SK-N-SH (cell line): ENCODE results near the gene TMEM50B. TPM values are rescaled to one million over a fixed set of nuclear protein-coding genes. Genes with fewer than 3 reads are reported as not detected.

Experiments used
- CTCF ChIA-PET: fragments of 300-600, 350-600 bp; formaldehyde crosslinking; extraction: SDS; loops from one replicate; lab custom pipeline; 2021; lab: Yijun Ruan, JAX
- POLR2A ChIA-PET: fragments of 350-600 bp; sonication (Branson Sonifier 250); formaldehyde crosslinking; extraction: SDS; loops from one replicate; lab custom pipeline; 2020; ENCODE audit warnings: antibody characterized with exemption, inconsistent platforms; lab: Yijun Ruan, JAX
- DNase-seq: peaks from one replicate; pipeline ENCODE4 v3.0.0; 2012
- H2AFZ ChIP-seq: fragments of 200-600 bp; sonication (generic); 2 replicates; pipeline ENCODE4 v1.8.1; 2016; ENCODE audit warnings: antibody characterized with exemption, mild to moderate bottlenecking, low read depth
- H3F3A ChIP-seq: fragments of 200-600 bp; sonication (generic); replicated peaks from 2 replicates; pipeline ENCODE3; 2016; ENCODE audit warnings: antibody characterized with exemption, mild to moderate bottlenecking; ENCODE audit not compliant: insufficient read depth
- H3K27ac ChIP-seq, 2 experiments: fragments of 200-500 bp in 1 of 2; fragments of 200-600 bp in 1 of 2; sonication (Bioruptor generic) in 1 of 2; sonication (generic), shearing (Covaris generic) in 1 of 2; 2 replicates each; pipeline versions ENCODE4 v1.5.1 to v1.6.1; 2014 to 2016; ENCODE audit warnings: low read depth in 2 of 2, inconsistent platforms in 1 of 2, low read length in 1 of 2, mild to moderate bottlenecking in 1 of 2, mixed read lengths in 1 of 2
- H3K27me3 ChIP-seq: fragments of 200-600 bp; sonication (generic), shearing (Covaris generic); 2 replicates; pipeline ENCODE4 v1.6.1; 2016; ENCODE audit warnings: mixed run types; ENCODE audit not compliant: insufficient read depth
- H3K36me3 ChIP-seq, 2 experiments: fragments of 200-500 bp in 1 of 2; fragments of 200-600 bp in 1 of 2; sonication (Bioruptor generic) in 1 of 2; sonication (generic) in 1 of 2; replicated peaks in 1 of 2; 2 replicates each; pipeline versions ENCODE3 to v1.5.1; 2014 to 2016; ENCODE audit warnings: low read length in 1 of 2, mild to moderate bottlenecking in 1 of 2; ENCODE audit not compliant: insufficient read depth in 2 of 2, control insufficient read depth in 1 of 2
- H3K4me1 ChIP-seq, 2 experiments: fragments of 200-500 bp in 1 of 2; fragments of 200-600 bp in 1 of 2; sonication (Bioruptor generic) in 1 of 2; sonication (generic), shearing (Covaris generic) in 1 of 2; 2 replicates each; pipeline versions ENCODE4 v1.5.1 to v1.6.1; 2014 to 2016; ENCODE audit warnings: low read depth in 1 of 2, low read length in 1 of 2, mixed run types in 1 of 2; ENCODE audit not compliant: insufficient read depth in 2 of 2, control insufficient read depth in 1 of 2
- H3K4me2 ChIP-seq: fragments of 200-600 bp; sonication (generic), shearing (Covaris generic); 2 replicates; pipeline ENCODE4 v1.6.1; 2017; ENCODE audit warnings: mixed run types
- H3K4me3 ChIP-seq, 2 experiments: fragments of 200-500 bp in 1 of 2; fragments of 200-600 bp in 1 of 2; sonication (Bioruptor generic) in 1 of 2; sonication (generic), shearing (Covaris generic) in 1 of 2; 2 replicates each; pipeline versions ENCODE4 v1.5.1 to v1.8.1; 2014 to 2016; ENCODE audit warnings: low read depth in 2 of 2, inconsistent platforms in 1 of 2, low read length in 1 of 2, mild to moderate bottlenecking in 1 of 2, mixed read lengths in 1 of 2, moderate library complexity in 1 of 2
- H3K79me2 ChIP-seq: fragments of 200-600 bp; sonication (generic); 2 replicates; pipeline ENCODE4 v1.8.1; 2017; ENCODE audit warnings: mild to moderate bottlenecking; ENCODE audit not compliant: insufficient read depth
- H3K9ac ChIP-seq: fragments of 200-600 bp; sonication (generic); 2 replicates; pipeline ENCODE4 v1.6.1; 2017; ENCODE audit warnings: mixed run types
- H3K9me2 ChIP-seq: fragments of 200-600 bp; sonication (generic); 2 replicates; pipeline ENCODE4 v1.6.1; 2017; ENCODE audit warnings: mixed run types
- H3K9me3 ChIP-seq: fragments of 200-600 bp; sonication (generic); 2 replicates; pipeline ENCODE4 v1.6.1; 2017; ENCODE audit warnings: mixed run types, mild to moderate bottlenecking, moderate library complexity
- H4K20me1 ChIP-seq: fragments of 200-600 bp; sonication (generic); 2 replicates; pipeline ENCODE4 v1.6.1; 2017; ENCODE audit warnings: mild to moderate bottlenecking, mixed run types; ENCODE audit not compliant: insufficient read depth
- CHD2 ChIP-seq: fragments of 150-350 bp; IDR thresholded peaks from 2 replicates; pipeline ENCODE4 v1.6.1; 2018; ENCODE audit warnings: low read length; ENCODE audit not compliant: partially characterized antibody
- CTCF ChIP-seq: fragments of 200-600 bp; sonication (generic); IDR thresholded peaks from 2 replicates; pipeline ENCODE4 v1.6.1; 2017; ENCODE audit warnings: antibody characterized with exemption, mild to moderate bottlenecking, moderate library complexity
- FOSL2 ChIP-seq: IDR thresholded peaks from 2 replicates; pipeline ENCODE4 v1.4.0; 2012; ENCODE audit warnings: low read depth, mild to moderate bottlenecking, moderate library complexity, borderline replicate concordance
- FOXM1 ChIP-seq: IDR thresholded peaks from 2 replicates; pipeline ENCODE4 v1.4.0; 2012; ENCODE audit warnings: low read depth, mild to moderate bottlenecking
- GATA2 ChIP-seq: sonication (generic); formaldehyde crosslinking; IDR thresholded peaks from 2 replicates; pipeline ENCODE4 v1.5.0; 2020; ENCODE audit warnings: mild to moderate bottlenecking, missing genetic modification reagents
- IRF3 ChIP-seq: fragments of 150-350 bp; IDR thresholded peaks from 2 replicates; pipeline ENCODE4 v1.6.1; 2016; ENCODE audit warnings: mild to moderate bottlenecking, low read depth, low read length
- MXI1 ChIP-seq: IDR thresholded peaks from 2 replicates; pipeline ENCODE4 v1.6.1; 2012; ENCODE audit warnings: mild to moderate bottlenecking, low read depth, low read length, improper control_type of control experiment
- NFIC ChIP-seq: IDR thresholded peaks from 2 replicates; pipeline ENCODE4 v1.4.0; 2012; ENCODE audit warnings: borderline replicate concordance
- NRF1 ChIP-seq: IDR thresholded peaks from 2 replicates; pipeline ENCODE4 v1.6.1; 2012; ENCODE audit warnings: low read depth, mild to moderate bottlenecking, low read length
- POLR2AphosphoS5 ChIP-seq: IDR thresholded peaks from 2 replicates; pipeline ENCODE4 v1.6.1; 2012; ENCODE audit warnings: low read depth, low read length
- REST ChIP-seq: IDR thresholded peaks from 2 replicates; pipeline ENCODE4 v1.6.1; 2012; ENCODE audit warnings: mild to moderate bottlenecking, low read depth, low read length, moderate library complexity
- RFX5 ChIP-seq: IDR thresholded peaks from 2 replicates; pipeline ENCODE4 v1.6.1; 2012; ENCODE audit warnings: mild to moderate bottlenecking, improper control_type of control experiment, low read length
- SIN3A ChIP-seq: IDR thresholded peaks from 2 replicates; pipeline ENCODE4 v1.6.1; 2012; ENCODE audit warnings: low read depth, mild to moderate bottlenecking, low read length, moderate library complexity, borderline replicate concordance
- SMC3 ChIP-seq: IDR thresholded peaks from 2 replicates; pipeline ENCODE4 v1.6.1; 2012; ENCODE audit warnings: low read depth, low read length, improper control_type of control experiment
- WGBS: methylation state at CpG from one replicate; pipeline ENCODE4 v1.1.6; 2017; ENCODE audit warnings: low lambda C conversion rate; 5-methylcytosine and 5-hydroxymethylcytosine counted together
- polyA plus RNA-seq, 3 experiments: library from polyadenylated mRNA; depleted of rRNA; stranded (reverse); fragments of >200 nt; gene quantifications; 2 replicates each; pipeline ENCODE4 v1.2.3, GENCODE V29; 2012

TMEM50B gene
- polyA plus RNA-seq, 1 of the 3 experiments (the other 2 are of a cell fraction), result 27.3 TPM

- TF ChIP-seq GATA2 (CRISPR knock-in tag) (no peak), IRF3 (no peak)
These were observed 16.6 kb upstream of the TMEM50B start (continued) for GRCh38 chr21:33496345-33496744.

- H3K27me3 ChIP-seq, result no peaks in the 10 kb centered on the region
- H3K27ac ChIP-seq, result no peak overlapping the region
- H3K9me3 ChIP-seq, result no peaks in the 10 kb centered on the region
- TF ChIP-seq NRF1 (no peak), SMC3 (no peak), NFIC (no peak), REST (no peak), POLR2AphosphoS5 (no peak), CHD2 (no peak), CTCF (no peak), SIN3A (no peak), MXI1 (no peak), RFX5 (no peak), FOSL2 (no peak), FOXM1 (no peak)
- no peaks in the 10 kb centered on the region for H3K4me1 ChIP-seq
- H3K79me2 ChIP-seq, result no peaks in the 10 kb centered on the region
- POLR2A ChIA-PET, result no interaction called here
- H3K9ac ChIP-seq, result no peak overlapping the region
- H3K4me2 ChIP-seq, result no peak overlapping the region
- no peak overlapping the region for H3K4me3 ChIP-seq
- 24% methylated on average over 3 of the region's 4 CpGs for WGBS
- no peak for DNase-seq
- CTCF ChIA-PET, result no interaction called here
- H3K36me3 ChIP-seq, result no peaks in the 10 kb centered on the region
- H3K9me2 ChIP-seq, result no peaks in the 10 kb centered on the region
- no peaks in the 10 kb centered on the region for H3F3A ChIP-seq
- H2AFZ ChIP-seq, result no peak overlapping the region
- H4K20me1 ChIP-seq, result no peaks in the 10 kb centered on the region
These were observed 16.0 kb upstream of the TMEM50B start for GRCh38 chr21:33495743-33496142.
